Measurements from ENCODE around the gene C4orf50. TPM values are rescaled to one million over a fixed set of nuclear protein-coding genes. Genes with fewer than 3 reads are reported as not detected.

The C4orf50 gene
- total and polyA plus RNA-seq, 2 of the 13 experiments (the other 11 are each of a cell fraction or from before 2014, with no cell fraction given): not detected

DNA sequence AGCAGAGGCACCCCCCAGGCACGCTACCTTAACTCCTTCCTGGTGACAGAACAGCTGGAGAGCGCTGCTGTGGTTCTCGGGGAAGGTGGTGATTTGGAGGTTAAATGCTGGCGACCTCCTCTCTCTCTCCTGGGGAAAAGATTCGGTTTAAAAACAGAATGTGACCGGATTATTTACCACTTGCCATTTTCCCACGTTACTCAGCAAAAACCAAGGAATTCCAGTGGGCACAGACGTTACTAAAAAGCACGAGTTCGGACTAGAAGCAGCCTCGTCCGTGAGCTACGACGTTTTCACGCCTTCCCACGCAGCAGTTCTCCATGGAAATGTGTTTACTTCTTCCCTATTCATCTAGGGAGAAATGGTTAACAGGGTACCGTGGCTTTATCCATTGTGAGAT lies 32.3 kb upstream of the C4orf50 start (continued):
- TF ChIP-seq SKIL (CRISPR knock-in tag; IDR thresholded peaks at IDR 0.05; ENCODE audit: borderline replicate concordance) (no peak), XBP1 (CRISPR knock-in tag; IDR thresholded peaks at IDR 0.05) (no peak), ZNF615 (CRISPR knock-in tag; IDR thresholded peaks at IDR 0.05; ENCODE audit: borderline replicate concordance) (no peak), ZFX (CRISPR knock-in tag; IDR thresholded peaks at IDR 0.05; ENCODE audit: low read depth) (no peak), CREM (IDR thresholded peaks at IDR 0.05) (no peak), CREM (CRISPR knock-in tag; IDR thresholded peaks at IDR 0.05) (no peak)

DNA sequence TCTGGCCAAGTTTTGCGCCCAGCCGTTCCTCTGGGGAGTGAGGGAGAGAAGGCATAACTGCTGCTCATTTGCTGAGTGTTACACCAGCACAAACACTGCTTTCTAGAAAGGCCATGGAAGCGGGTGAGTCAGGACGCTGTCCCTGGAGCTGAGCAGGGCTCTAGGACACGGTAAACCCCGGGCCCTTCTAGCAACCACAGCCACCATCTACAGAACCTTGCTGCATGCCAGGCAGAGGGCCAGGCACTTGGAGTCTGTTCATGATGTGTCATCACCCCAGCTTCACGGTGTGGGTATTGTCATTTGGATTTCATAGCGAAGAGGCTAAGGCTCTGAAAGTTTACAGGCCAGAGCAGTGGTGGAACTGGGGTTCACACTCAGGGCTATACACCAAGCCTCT lies 31.8 kb upstream of the C4orf50 start:
- intact Hi-C loops (cut with micrococcal nuclease; ENCODE audit: unreplicated experiment) (no loop called here), in situ Hi-C loops (cut with HindIII; ENCODE audit: extremely low pct_ligation_motif_present, low pct_unique_long_range_greater_than_20kb) (no loop called here)
- H3K27ac ChIP-seq (ENCODE audit: extremely low read length, insufficient read depth, low read length): no peak overlapping the region
- CTCF ChIA-PET (ENCODE audit: low intra/inter-chr PET ratio, low total read pairs): no interaction called here
- no TSS peak for BruUV-seq (replicated peaks)
- H3K4me3 ChIP-seq (replicated peaks in 1 of 3; ENCODE audit: insufficient read depth in 1 of 3, low read depth in 2 of 3, low read length in 3 of 3): no peak overlapping the region
- H3K9me3 ChIP-seq (ENCODE audit: low read length): no peaks in the 10 kb centered on the region
- H2AFZ ChIP-seq (ENCODE audit: low read length): no peak overlapping the region
- ATAC-seq (no peak), DNase-seq (ENCODE audit: low spot score) (no peak), FAIRE-seq (no peak)
- 35% methylated on average over 8 of the region's 8 CpGs for WGBS (ENCODE audit: low lambda C conversion rate)
- no peaks in the 10 kb centered on the region for H4K20me1 ChIP-seq (ENCODE audit: insufficient read depth, low read length)
- no peaks in the 10 kb centered on the region for H3K36me3 ChIP-seq (replicated peaks in 1 of 2; ENCODE audit: control insufficient read depth in 1 of 2, insufficient read depth in 2 of 2, low read length in 2 of 2)
- H3K4me1 ChIP-seq (ENCODE audit: insufficient read depth, low read length): no peaks in the 10 kb centered on the region
- H3K79me2 ChIP-seq (ENCODE audit: insufficient read depth, low read length): no peaks in the 10 kb centered on the region
- POLR2A ChIA-PET: no interaction called here
- H3K9ac ChIP-seq (ENCODE audit: insufficient read depth, low read depth, low read length): no peak overlapping the region
- peaks cover 10 to 36% of the 10 kb centered on the region in 2 experiments; a peak in 3 of 5 replicates for H3K27me3 ChIP-seq (ENCODE audit: control insufficient read depth in 1 of 2, insufficient read depth in 2 of 2, low read length in 2 of 2)
- H3K4me2 ChIP-seq (ENCODE audit: low read depth, low read length): no peak overlapping the region
- no peak for TF ChIP-seq ZNF773 (CRISPR knock-in tag; IDR thresholded peaks at IDR 0.05; ENCODE audit: borderline replicate concordance)
- TF ChIP-seq AGO1 (IDR thresholded peaks at IDR 0.05; ENCODE audit: low read depth, low read length, poor library complexity, severe bottlenecking): no peak
- no peak for TF ChIP-seq ELF3 (CRISPR knock-in tag; IDR thresholded peaks at IDR 0.05)
- no peak for TF ChIP-seq KLF13 (CRISPR knock-in tag; IDR thresholded peaks at IDR 0.05)
- no peak for TF ChIP-seq ZNF678 (CRISPR knock-in tag; IDR thresholded peaks at IDR 0.05)
- no peak for TF ChIP-seq DMAP1 (CRISPR knock-in tag; IDR thresholded peaks at IDR 0.05)
- TF ChIP-seq, protein P1, sequence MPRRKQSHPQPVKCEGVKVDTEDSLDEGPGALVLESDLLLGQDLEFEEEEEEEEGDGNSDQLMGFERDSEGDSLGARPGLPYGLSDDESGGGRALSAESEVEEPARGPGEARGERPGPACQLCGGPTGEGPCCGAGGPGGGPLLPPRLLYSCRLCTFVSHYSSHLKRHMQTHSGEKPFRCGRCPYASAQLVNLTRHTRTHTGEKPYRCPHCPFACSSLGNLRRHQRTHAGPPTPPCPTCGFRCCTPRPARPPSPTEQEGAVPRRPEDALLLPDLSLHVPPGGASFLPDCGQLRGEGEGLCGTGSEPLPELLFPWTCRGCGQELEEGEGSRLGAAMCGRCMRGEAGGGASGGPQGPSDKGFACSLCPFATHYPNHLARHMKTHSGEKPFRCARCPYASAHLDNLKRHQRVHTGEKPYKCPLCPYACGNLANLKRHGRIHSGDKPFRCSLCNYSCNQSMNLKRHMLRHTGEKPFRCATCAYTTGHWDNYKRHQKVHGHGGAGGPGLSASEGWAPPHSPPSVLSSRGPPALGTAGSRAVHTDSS (CRISPR knock-in tag; conservative IDR thresholded peaks at IDR 0.05): no peak
- TF ChIP-seq MNT (IDR thresholded peaks at IDR 0.05): no peak
- TF ChIP-seq ZNF670 (CRISPR knock-in tag; IDR thresholded peaks at IDR 0.05; ENCODE audit: borderline replicate concordance): no peak
- TF ChIP-seq ZNF329 (CRISPR knock-in tag; IDR thresholded peaks at IDR 0.05; ENCODE audit: low read depth): no peak
- TF ChIP-seq, protein P2, sequence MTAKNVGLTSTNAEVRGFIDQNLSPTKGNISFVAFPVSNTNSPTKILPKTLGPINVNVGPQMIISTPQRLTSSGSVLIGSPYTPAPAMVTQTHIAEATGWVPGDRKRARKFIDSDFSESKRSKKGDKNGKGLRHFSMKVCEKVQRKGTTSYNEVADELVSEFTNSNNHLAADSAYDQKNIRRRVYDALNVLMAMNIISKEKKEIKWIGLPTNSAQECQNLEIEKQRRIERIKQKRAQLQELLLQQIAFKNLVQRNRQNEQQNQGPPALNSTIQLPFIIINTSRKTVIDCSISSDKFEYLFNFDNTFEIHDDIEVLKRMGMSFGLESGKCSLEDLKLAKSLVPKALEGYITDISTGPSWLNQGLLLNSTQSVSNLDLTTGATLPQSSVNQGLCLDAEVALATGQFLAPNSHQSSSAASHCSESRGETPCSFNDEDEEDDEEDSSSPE (CRISPR knock-in tag; IDR thresholded peaks at IDR 0.05): no peak
- TF ChIP-seq RORA (CRISPR knock-in tag; IDR thresholded peaks at IDR 0.05): no peak
- no peak for TF ChIP-seq ZSCAN9 (CRISPR knock-in tag; IDR thresholded peaks at IDR 0.05; ENCODE audit: borderline replicate concordance)

Data from HepG2 (cell line).